Endothelial cell of umbilical vein (primary cell): ENCODE measurements around the gene MAP4K3. TPM values are rescaled to one million over a fixed set of nuclear protein-coding genes. Genes with fewer than 3 reads are reported as not detected.

ENCODE experiments used
- BruUV-seq: library from RNA; stranded (reverse); fragments of 400-500 nt; replicated peaks from 2 replicates; lab custom pipeline; 2021; lab: Mats Ljungman, UMichigan
- CTCF ChIA-PET: fragments of 300-600, 350-600 bp; sonication (Branson Sonifier 250); formaldehyde crosslinking; loops from one replicate; lab custom pipeline; 2021; ENCODE audit warnings: antibody characterized with exemption, inconsistent platforms; lab: Charles Lee
- POLR2A ChIA-PET: fragments of 300-600, 350-600 bp; sonication (Branson Sonifier 250); formaldehyde crosslinking; loops from one replicate; lab custom pipeline; 2021; ENCODE audit warnings: antibody characterized with exemption, inconsistent platforms; lab: Charles Lee
- DNase-seq: peaks from one replicate; pipeline ENCODE4 v3.0.0-alpha.2; 2011; ENCODE audit warnings: low read depth, low spot score
- FAIRE-seq: peaks from 2 replicates; lab custom pipeline; 2011; peaks lifted over from hg19 to GRCh38; lab: Jason Lieb, UNC
- H2AFZ ChIP-seq: 2 replicates; pipeline ENCODE4 v1.6.0; 2012; ENCODE audit warnings: low read depth, low read length, control low read depth, inconsistent platforms
- H3K27ac ChIP-seq: 2 replicates; pipeline ENCODE4 v1.5.1; 2011; ENCODE audit warnings: low read depth, mild to moderate bottlenecking, control low read depth, low read length, moderate library complexity; ENCODE audit not compliant: insufficient read depth
- H3K27me3 ChIP-seq, 2 experiments: 2 replicates each; pipeline versions ENCODE4 v1.6.0 to v1.6.1; 2011; ENCODE audit warnings: low read length in 2 of 2, mixed read lengths in 1 of 2; ENCODE audit not compliant: control insufficient read depth in 2 of 2, insufficient read depth in 2 of 2
- H3K36me3 ChIP-seq, 2 experiments: 2 replicates in 1 of 2; 3 replicates in 1 of 2; pipeline ENCODE4 v1.5.1; 2011; ENCODE audit warnings: low read length in 2 of 2, mild to moderate bottlenecking in 1 of 2, moderate library complexity in 1 of 2; ENCODE audit not compliant: control insufficient read depth in 2 of 2, insufficient read depth in 2 of 2; ENCODE audit errors: extremely low read depth in 1 of 2
- H3K4me1 ChIP-seq: 3 replicates; pipeline ENCODE4 v1.5.1; 2011; ENCODE audit warnings: mild to moderate bottlenecking, low read length; ENCODE audit not compliant: control insufficient read depth, insufficient read depth; ENCODE audit errors: extremely low read depth
- H3K4me2 ChIP-seq: 2 replicates; pipeline ENCODE4 v1.6.1; 2011; ENCODE audit warnings: low read length, control low read depth, mixed read lengths; ENCODE audit not compliant: insufficient read depth
- H3K4me3 ChIP-seq, 3 experiments: fragments of 200-600 bp in 1 of 3; sonication (generic), shearing (Covaris generic) in 1 of 3; replicated peaks in 1 of 3; 2 replicates each; pipeline ENCODE4 v1.5.1; 2011 to 2016; ENCODE audit warnings: control low read depth in 3 of 3, low read length in 3 of 3, mild to moderate bottlenecking in 2 of 3, inconsistent platforms in 1 of 3, low read depth in 1 of 3, moderate library complexity in 1 of 3; ENCODE audit not compliant: insufficient read depth in 1 of 3
- H3K79me2 ChIP-seq: 2 replicates; pipeline ENCODE4 v1.6.0; 2012; ENCODE audit warnings: low read length, inconsistent platforms; ENCODE audit not compliant: control insufficient read depth, insufficient read depth
- H3K9ac ChIP-seq: replicated peaks from 2 replicates; pipeline ENCODE3; 2011; ENCODE audit warnings: low read length, control low read depth; ENCODE audit not compliant: insufficient read depth; ENCODE audit errors: extremely low read depth
- H3K9me1 ChIP-seq: replicated peaks from 3 replicates; pipeline ENCODE4 v1.6.0; 2011; ENCODE audit warnings: mild to moderate bottlenecking, low read length; ENCODE audit not compliant: control insufficient read depth, insufficient read depth; ENCODE audit errors: extremely low read depth
- H3K9me3 ChIP-seq: replicated peaks from 2 replicates; pipeline ENCODE4 v1.5.1; 2012; ENCODE audit warnings: low read length, inconsistent platforms; ENCODE audit not compliant: control insufficient read depth, insufficient read depth
- H4K20me1 ChIP-seq: replicated peaks from 2 replicates; pipeline ENCODE3; 2011; ENCODE audit warnings: mild to moderate bottlenecking, low read length; ENCODE audit not compliant: control insufficient read depth, insufficient read depth; ENCODE audit errors: extremely low read depth
- EZH2 ChIP-seq: IDR thresholded peaks from 2 replicates; pipeline ENCODE4 v1.6.1; 2012; ENCODE audit warnings: borderline replicate concordance, low read depth, mild to moderate bottlenecking, moderate library complexity, low read length, inconsistent platforms; ENCODE audit not compliant: severe bottlenecking
- FOS ChIP-seq: IDR thresholded peaks from 2 replicates; pipeline ENCODE4 v1.6.1; 2011; ENCODE audit warnings: mild to moderate bottlenecking, low read length, moderate library complexity, borderline replicate concordance; ENCODE audit not compliant: insufficient read depth
- GATA2 ChIP-seq: IDR thresholded peaks from 2 replicates; pipeline ENCODE4 v1.7.0; 2011; ENCODE audit warnings: low read depth, mild to moderate bottlenecking, moderate library complexity, mixed read lengths, low read length; ENCODE audit not compliant: insufficient read length, insufficient read depth
- JUN ChIP-seq: IDR thresholded peaks from 2 replicates; pipeline ENCODE4 v1.6.1; 2011; ENCODE audit warnings: borderline replicate concordance, low read depth; ENCODE audit not compliant: insufficient read length, insufficient read depth
- MYC ChIP-seq: IDR thresholded peaks from one replicate; pipeline ENCODE4 v1.6.1; 2011; ENCODE audit warnings: mild to moderate bottlenecking, low read depth, low read length
- POLR2A ChIP-seq: IDR thresholded peaks from 2 replicates; pipeline ENCODE4 v1.6.1; 2012; ENCODE audit warnings: low read depth, mild to moderate bottlenecking, control low read depth, low read length
- POLR2AphosphoS5 ChIP-seq: IDR thresholded peaks from 2 replicates; pipeline ENCODE4 v1.6.1; 2012; ENCODE audit warnings: low read depth, mild to moderate bottlenecking, control low read depth, low read length, moderate library complexity; ENCODE audit not compliant: insufficient read depth
- dilution Hi-C: fragments of 300-500 bp; cut with MboI; formaldehyde crosslinking; loops from one replicate; pipeline ENCODE4 v1.15.0; 2019; ENCODE audit warnings: low sequenced_read_pairs; ENCODE audit not compliant: extremely low pct_ligation_motif_present
- intact Hi-C: fragments of 100-400 bp; cut with micrococcal nuclease; formaldehyde crosslinking; loops from one replicate; pipeline ENCODE4 v1.10.0; 2022
- polyA plus RNA-seq, 4 experiments: library from polyadenylated mRNA; depleted of rRNA in 3 of 4; stranded (reverse) in 3 of 4; unstranded in 1 of 4; fragments of >200 nt; gene quantifications; 2 replicates each; pipeline versions ENCODE4 v1.2.1 to v1.2.3, GENCODE V29; 2011 to 2012; ENCODE audit warnings: missing spikeins in 1 of 4
- total RNA-seq: library from RNA; stranded (reverse); gene quantifications from 2 replicates; pipeline ENCODE4 v1.2.3, GENCODE V29; 2021
- TF ChIP-seq, protein P1 (sequence below), 2 donors: IDR thresholded peaks; 1 replicate in 1 of 2; 2 replicates in 1 of 2; pipeline ENCODE4 v1.5.1; 2011; ENCODE audit warnings: low read length in 2 of 2, mild to moderate bottlenecking in 2 of 2, moderate library complexity in 2 of 2, control low read depth in 1 of 2, inconsistent platforms in 1 of 2, low read depth in 1 of 2; ENCODE audit not compliant: insufficient read depth in 1 of 2; ENCODE audit errors: extremely low read depth in 1 of 2
- TF ChIP-seq, protein P2 (sequence below): IDR thresholded peaks from 2 replicates; pipeline ENCODE4 v1.6.1; 2011; ENCODE audit not compliant: insufficient read depth, insufficient read length

Gene MAP4K3
- total and polyA plus RNA-seq, 2 donors (not counting 3 experiments of a cell fraction or from before 2014, with no cell fraction given): 8.0 to 45.9 TPM

DNA sequence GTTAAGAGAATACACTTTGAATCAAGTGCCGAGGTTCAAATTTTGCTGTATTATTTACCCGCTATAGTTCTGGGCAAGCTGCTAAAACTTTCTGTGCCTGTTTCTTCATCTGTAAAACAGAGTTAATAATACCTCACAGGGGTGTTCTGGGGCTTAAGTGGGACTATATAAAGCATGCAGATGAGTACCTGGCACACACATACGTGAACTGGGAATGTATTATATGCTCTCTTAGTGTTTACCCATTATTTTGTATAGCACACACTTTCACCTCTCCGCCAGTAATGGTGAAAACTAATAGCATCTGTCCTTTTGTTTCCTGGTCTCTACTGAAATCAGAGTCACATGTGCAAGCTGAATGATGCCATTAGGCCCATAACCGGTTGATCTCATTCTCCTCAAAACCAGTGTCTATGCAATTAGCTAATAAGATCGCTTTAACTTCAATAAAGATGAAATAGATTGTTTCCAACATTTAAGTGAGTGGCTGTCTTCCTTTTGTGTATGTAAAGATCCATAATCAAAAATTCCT is 189.5 kb downstream of the MAP4K3 start:
- intact Hi-C loops (loop anchor here (5.0 kb wide), 1 partner anchor 485 kb away; no protein-coding TSS in a partner anchor), dilution Hi-C loops (loop anchor here (25.0 kb wide), 1 partner anchor 185 kb away; no protein-coding TSS in a partner anchor)
- ChIA-PET POLR2A (no interaction called here), CTCF (no interaction called here)
- Histone ChIP-seq H3K36me3 (peaks cover 0 to 2% of the 10 kb centered on the region in 2 experiments), H3K4me3 (no peak overlapping the region), H2AFZ (no peak overlapping the region), H3K4me1 (no peaks in the 10 kb centered on the region), H3K4me2 (no peak overlapping the region), H4K20me1 (no peaks in the 10 kb centered on the region), H3K9me3 (no peaks in the 10 kb centered on the region), H3K9me1 (no peaks in the 10 kb centered on the region), H3K79me2 (no peaks in the 10 kb centered on the region), H3K27me3 (no peaks in the 10 kb centered on the region), H3K27ac (no peak overlapping the region), H3K9ac (no peak overlapping the region)
- no peak for DNase-seq
- TF ChIP-seq EZH2 (no peak), POLR2AphosphoS5 (no peak), GATA2 (no peak), FOS (no peak), POLR2A (no peak), MYC (no peak), JUN (no peak)
- TF ChIP-seq, protein P1, sequence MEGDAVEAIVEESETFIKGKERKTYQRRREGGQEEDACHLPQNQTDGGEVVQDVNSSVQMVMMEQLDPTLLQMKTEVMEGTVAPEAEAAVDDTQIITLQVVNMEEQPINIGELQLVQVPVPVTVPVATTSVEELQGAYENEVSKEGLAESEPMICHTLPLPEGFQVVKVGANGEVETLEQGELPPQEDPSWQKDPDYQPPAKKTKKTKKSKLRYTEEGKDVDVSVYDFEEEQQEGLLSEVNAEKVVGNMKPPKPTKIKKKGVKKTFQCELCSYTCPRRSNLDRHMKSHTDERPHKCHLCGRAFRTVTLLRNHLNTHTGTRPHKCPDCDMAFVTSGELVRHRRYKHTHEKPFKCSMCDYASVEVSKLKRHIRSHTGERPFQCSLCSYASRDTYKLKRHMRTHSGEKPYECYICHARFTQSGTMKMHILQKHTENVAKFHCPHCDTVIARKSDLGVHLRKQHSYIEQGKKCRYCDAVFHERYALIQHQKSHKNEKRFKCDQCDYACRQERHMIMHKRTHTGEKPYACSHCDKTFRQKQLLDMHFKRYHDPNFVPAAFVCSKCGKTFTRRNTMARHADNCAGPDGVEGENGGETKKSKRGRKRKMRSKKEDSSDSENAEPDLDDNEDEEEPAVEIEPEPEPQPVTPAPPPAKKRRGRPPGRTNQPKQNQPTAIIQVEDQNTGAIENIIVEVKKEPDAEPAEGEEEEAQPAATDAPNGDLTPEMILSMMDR (IDR thresholded peaks at IDR 0.05; ENCODE audit: extremely low read depth in 1 of 2, insufficient read depth in 1 of 2, low read depth in 1 of 2, low read length in 2 of 2): no peak
- TF ChIP-seq, protein P2, sequence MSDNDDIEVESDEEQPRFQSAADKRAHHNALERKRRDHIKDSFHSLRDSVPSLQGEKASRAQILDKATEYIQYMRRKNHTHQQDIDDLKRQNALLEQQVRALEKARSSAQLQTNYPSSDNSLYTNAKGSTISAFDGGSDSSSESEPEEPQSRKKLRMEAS: no peak
- FAIRE-seq: no peak
- BruUV-seq: no TSS peak
